A549 (cell line): ENCODE data around the gene RPUSD2. TPM values are rescaled to one million over a fixed set of nuclear protein-coding genes. Genes with fewer than 3 reads are reported as not detected.

Experiments
- ATAC-seq, 2 experiments: fragments of 200-7000 bp in 1 of 2; fragments of >200 bp in 1 of 2; cut with Nextera tagmentation in 1 of 2; cut with Tn5 transposase in 1 of 2; 3 replicates each; pipeline versions ENCODE4 v1.8.0 to v1.9.1; 2018 to 2020; ENCODE audit warnings: mild to moderate bottlenecking in 1 of 2, moderate library complexity in 1 of 2
- CTCF ChIA-PET: fragments of 300-600 bp; sonication (Branson Sonifier 250); formaldehyde crosslinking; extraction: SDS; loops from one replicate; lab custom pipeline; 2021; ENCODE audit warnings: antibody characterized with exemption, inconsistent platforms; lab: Yijun Ruan, JAX
- POLR2A ChIA-PET: fragments of 350-600 bp; formaldehyde crosslinking; extraction: SDS; loops from one replicate; lab custom pipeline; 2021; ENCODE audit warnings: antibody characterized with exemption, inconsistent platforms; lab: Yijun Ruan, JAX
- DNase-seq, 2 experiments: peaks; one replicate each; pipeline versions ENCODE4 v3.0.0 to v3.0.0-alpha.2; 2011 to 2016; ENCODE audit warnings: low read depth in 1 of 2, low spot score in 1 of 2
- FAIRE-seq: peaks from 2 replicates; lab custom pipeline; 2011; peaks lifted over from hg19 to GRCh38; lab: Jason Lieb, UNC
- H3K27ac ChIP-seq, 2 experiments: fragments of >200 bp; sonication (Bioruptor Twin); formaldehyde crosslinking; 3 replicates each; pipeline ENCODE4 v1.5.1; 2016 to 2017
- H3K4me1 ChIP-seq: fragments of >200 bp; sonication (Bioruptor Twin); formaldehyde crosslinking; 3 replicates; pipeline ENCODE4 v1.6.1; 2016
- H3K4me2 ChIP-seq: fragments of >200 bp; sonication (Bioruptor Twin); formaldehyde crosslinking; 3 replicates; pipeline ENCODE4 v1.6.1; 2016
- H3K4me3 ChIP-seq: fragments of >200 bp; sonication (Bioruptor Twin); formaldehyde crosslinking; 3 replicates; pipeline ENCODE4 v1.5.1; 2016
- H3K9me3 ChIP-seq: fragments of >200 bp; sonication (Bioruptor Twin); formaldehyde crosslinking; 3 replicates; pipeline ENCODE4 v1.6.1; 2016
- BCL3 ChIP-seq: fragments of >200 bp; sonication (Bioruptor Twin); formaldehyde crosslinking; IDR thresholded peaks from 3 replicates; pipeline ENCODE4 v1.6.1; 2016
- BHLHE40 ChIP-seq: IDR thresholded peaks from 2 replicates; pipeline ENCODE4 v1.6.1; 2012; ENCODE audit warnings: low read depth, low read length, inconsistent platforms
- CBX8 ChIP-seq: fragments of 200-600 bp; sonication (generic); IDR thresholded peaks from 2 replicates; pipeline ENCODE4 v1.6.1; 2016
- CEBPB ChIP-seq, 2 experiments: fragments of >200 bp in 1 of 2; sonication (Bioruptor Twin) in 1 of 2; formaldehyde crosslinking in 1 of 2; IDR thresholded peaks; 2 replicates each; pipeline ENCODE4 v1.6.1; 2012 to 2016
- CHD4 ChIP-seq: fragments of 200-600 bp; sonication (generic); IDR thresholded peaks from 2 replicates; pipeline ENCODE4 v1.6.1; 2016; ENCODE audit warnings: antibody characterized with exemption, mild to moderate bottlenecking, borderline replicate concordance
- EHMT2 ChIP-seq: fragments of 200-600 bp; sonication (generic); IDR thresholded peaks from 2 replicates; pipeline ENCODE4 v1.6.1; 2016; ENCODE audit warnings: antibody characterized with exemption, low read depth, mild to moderate bottlenecking, moderate library complexity
- FOSB ChIP-seq: fragments of 250-450 bp; sonication (Bioruptor Pico); IDR thresholded peaks from 2 replicates; pipeline ENCODE4 v1.5.0; 2020; ENCODE audit warnings: mild to moderate bottlenecking, moderate library complexity
- GATA3 ChIP-seq: IDR thresholded peaks from 2 replicates; pipeline ENCODE4 v1.6.1; 2012; ENCODE audit warnings: borderline replicate concordance
- HDAC2 ChIP-seq: fragments of 200-600 bp; sonication (generic); IDR thresholded peaks from 2 replicates; pipeline ENCODE4 v1.6.1; 2016
- HOXB13 ChIP-seq: fragments of 250-450 bp; sonication (Bioruptor Pico); IDR thresholded peaks from 2 replicates; pipeline ENCODE4 v1.5.0; 2020; ENCODE audit warnings: low read depth, mild to moderate bottlenecking, moderate library complexity
- HOXB5 ChIP-seq: fragments of 250-450 bp; sonication (Bioruptor Pico); IDR thresholded peaks from 2 replicates; pipeline ENCODE4 v1.5.0; 2020; ENCODE audit warnings: mild to moderate bottlenecking, moderate library complexity
- KDM5A ChIP-seq: fragments of 200-600 bp; sonication (generic); IDR thresholded peaks from 2 replicates; pipeline ENCODE4 v1.6.1; 2016; ENCODE audit warnings: antibody characterized with exemption, mild to moderate bottlenecking
- MAFK ChIP-seq: fragments of 450-650 bp; IDR thresholded peaks from 2 replicates; pipeline ENCODE4 v1.6.1; 2014; ENCODE audit not compliant: partially characterized antibody
- MAX ChIP-seq: IDR thresholded peaks from 2 replicates; pipeline ENCODE4 v1.6.1; 2012
- MYC ChIP-seq: IDR thresholded peaks from 2 replicates; pipeline ENCODE4 v1.6.1; 2012; ENCODE audit warnings: mild to moderate bottlenecking, inconsistent platforms, low read length, improper control_type of control experiment, borderline replicate concordance
- NPAS2 ChIP-seq: fragments of 250-450 bp; sonication (Bioruptor Pico); IDR thresholded peaks from 2 replicates; pipeline ENCODE4 v1.8.0; 2022; ENCODE audit warnings: mild to moderate bottlenecking, moderate library complexity, borderline replicate concordance
- PHF8 ChIP-seq: fragments of 200-600 bp; sonication (generic); IDR thresholded peaks from 2 replicates; pipeline ENCODE4 v1.6.1; 2016; ENCODE audit warnings: low read depth, mild to moderate bottlenecking, antibody characterized with exemption, moderate library complexity, borderline replicate concordance
- POLR2A ChIP-seq: IDR thresholded peaks from 2 replicates; pipeline ENCODE4 v1.6.1; 2012; ENCODE audit warnings: mild to moderate bottlenecking, low read length
- RARB ChIP-seq: fragments of 250-450 bp; sonication (Bioruptor Pico); IDR thresholded peaks from 2 replicates; pipeline ENCODE4 v1.8.0; 2021; ENCODE audit warnings: mild to moderate bottlenecking, moderate library complexity
- REST ChIP-seq: fragments of 200-600 bp; sonication (generic); IDR thresholded peaks from 2 replicates; pipeline ENCODE4 v1.6.1; 2016; ENCODE audit warnings: antibody characterized with exemption, mild to moderate bottlenecking, moderate library complexity
- RFX5 ChIP-seq: fragments of 450-650 bp; IDR thresholded peaks from 2 replicates; pipeline ENCODE4 v1.7.1; 2014; ENCODE audit warnings: antibody characterized with exemption, mild to moderate bottlenecking, moderate library complexity
- RNF2 ChIP-seq: fragments of 200-600 bp; sonication (generic); IDR thresholded peaks from 2 replicates; pipeline ENCODE4 v1.6.1; 2016; ENCODE audit warnings: low read depth, mild to moderate bottlenecking, antibody characterized with exemption, moderate library complexity, borderline replicate concordance
- ZC3H11A ChIP-seq: fragments of 450-650 bp; IDR thresholded peaks from 2 replicates; pipeline ENCODE4 v1.6.1; 2014; ENCODE audit warnings: antibody characterized with exemption, mild to moderate bottlenecking
- WGBS: methylation state at CpG from one replicate; pipeline ENCODE4 v1.1.6; 2017; ENCODE audit errors: missing lambda C conversion rate; 5-methylcytosine and 5-hydroxymethylcytosine counted together
- polyA plus RNA-seq, 4 experiments: library from polyadenylated mRNA; depleted of rRNA in 3 of 4; stranded (reverse); fragments of >200 nt; fragmentation: RNase III in 1 of 4; extraction: RNeasy Plus Mini Kit Qiagen cat#74134 plus additional on column Dnase treatment in 1 of 4; gene quantifications; 2 replicates in 3 of 4; 3 replicates in 1 of 4; pipeline ENCODE4 v1.2.3, GENCODE V29; 2011 to 2017

The RPUSD2 gene
- polyA plus RNA-seq, 2 of the 4 experiments (the other 2 are of a cell fraction) = 6.7 to 9.9 TPM

GRCh38 chr15:40538976-40539375 is 30.1 kb upstream of the RPUSD2 start:
- CTCF ChIA-PET = interaction anchor here (1.2 to 2.1 kb wide), 3 partner anchors 13 to 21 kb away, joined by 3 to 7 read pairs (median 4); no protein-coding TSS in a partner anchor
- 80% methylated on average over 6 of the region's 6 CpGs for WGBS
- TF ChIP-seq PHF8 (no peak), GATA3 (no peak), EHMT2 (no peak), HOXB13 (no peak), FOSB (CRISPR knock-in tag) (no peak), NPAS2 (CRISPR knock-in tag) (no peak), MYC (no peak), BCL3 (no peak)
- POLR2A ChIA-PET = no interaction called here
- H3K4me2 ChIP-seq = no peak overlapping the region
- ATAC-seq (no peak), FAIRE-seq (no peak), DNase-seq (no peak)
- H3K27ac ChIP-seq = no peak overlapping the region
- no peaks in the 10 kb centered on the region for H3K4me1 ChIP-seq
- no peak overlapping the region for H3K4me3 ChIP-seq
- no peaks in the 10 kb centered on the region for H3K9me3 ChIP-seq

GRCh38 chr15:40543082-40543481 is 26.0 kb upstream of the RPUSD2 start:
- ChIA-PET POLR2A (no interaction called here), CTCF (interaction anchor here (0.8 kb wide), 1 partner anchor 32 kb away, joined by 3 read pairs; no protein-coding TSS in a partner anchor)
- FAIRE-seq (no peak), DNase-seq (no peak), ATAC-seq (no peak)
- Histone ChIP-seq H3K4me3 (no peak overlapping the region), H3K4me2 (no peak overlapping the region), H3K27ac (no peak overlapping the region), H3K9me3 (no peaks in the 10 kb centered on the region), H3K4me1 (no peaks in the 10 kb centered on the region)
- 85% methylated on average over 3 of the region's 3 CpGs for WGBS
- TF ChIP-seq HDAC2 = no peak
- TF ChIP-seq RNF2 = no peak
- TF ChIP-seq KDM5A = no peak
- TF ChIP-seq RARB (CRISPR knock-in tag) = no peak
- TF ChIP-seq HOXB5 (CRISPR knock-in tag) = no peak
- no peak for TF ChIP-seq CHD4
- TF ChIP-seq GATA3 = no peak
- no peak for TF ChIP-seq FOSB (CRISPR knock-in tag)
- no peak for TF ChIP-seq CEBPB (IDR thresholded peaks at IDR 0.05)
- TF ChIP-seq MAFK = no peak
- TF ChIP-seq PHF8 = no peak
- TF ChIP-seq BHLHE40 = no peak
- no peak for TF ChIP-seq HOXB13
- no peak for TF ChIP-seq CBX8
- TF ChIP-seq MAX = no peak
- TF ChIP-seq NPAS2 (CRISPR knock-in tag) = no peak
- TF ChIP-seq RFX5 = no peak
- no peak for TF ChIP-seq POLR2A
- no peak for TF ChIP-seq ZC3H11A
- TF ChIP-seq REST = no peak
